Activated CD4-positive, alpha-beta T cell treated with anti-CD3 and anti-CD28 coated beads, Interleukin-10, Interleukin-2, amounts not matched to agents 100 ng/mL and 50 ng/mL, durations not matched to agents 16 hours and 8 hours (primary cell): ENCODE results near the gene PLEK2.
A peak's percentile ranks its signal among the peaks of the same experiment; 100 is the strongest.
"Not testable (repeated sequence)": the region's sequence is repeated elsewhere in the genome, so short reads cannot be mapped to it uniquely, and the experiment has no call there.

Experiments
- DNase-seq: peaks from one replicate; pipeline ENCODE4 v3.0.0-alpha.2; 2020

Gene PLEK2

GRCh38 chr14:67411820-67412421 lies at the start of gene PLEK2:
PLEK2 (minus strand) TSS chr14:67412165; CDS start chr14:67412059, 106 bp downstream.
- DNase-seq = peak; percentile 30

GRCh38 chr14:67461341-67461985 lies 49.5 kb upstream of the PLEK2 start:
- peak; percentile 14 for DNase-seq

DNA sequence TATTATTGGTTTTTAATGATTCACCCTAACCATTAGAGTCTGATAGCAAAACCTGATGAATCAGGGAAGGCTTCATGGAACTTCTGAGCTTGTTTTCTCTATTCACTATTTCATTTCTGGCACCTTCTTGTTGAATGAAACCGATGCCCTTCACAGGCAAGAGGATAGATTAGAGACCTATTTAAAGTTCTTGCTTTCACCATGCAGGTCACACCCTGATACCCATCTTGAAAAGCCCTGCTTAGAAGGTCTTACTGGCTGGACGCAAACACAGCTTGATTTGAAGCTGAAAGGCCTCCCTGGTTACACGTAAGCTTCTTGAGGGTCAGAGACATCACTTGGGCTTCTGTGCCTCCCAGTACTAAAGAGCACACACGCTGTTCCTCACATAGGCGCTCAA lies 47.4 kb upstream of the PLEK2 start:
- DNase-seq = no peak

DNA sequence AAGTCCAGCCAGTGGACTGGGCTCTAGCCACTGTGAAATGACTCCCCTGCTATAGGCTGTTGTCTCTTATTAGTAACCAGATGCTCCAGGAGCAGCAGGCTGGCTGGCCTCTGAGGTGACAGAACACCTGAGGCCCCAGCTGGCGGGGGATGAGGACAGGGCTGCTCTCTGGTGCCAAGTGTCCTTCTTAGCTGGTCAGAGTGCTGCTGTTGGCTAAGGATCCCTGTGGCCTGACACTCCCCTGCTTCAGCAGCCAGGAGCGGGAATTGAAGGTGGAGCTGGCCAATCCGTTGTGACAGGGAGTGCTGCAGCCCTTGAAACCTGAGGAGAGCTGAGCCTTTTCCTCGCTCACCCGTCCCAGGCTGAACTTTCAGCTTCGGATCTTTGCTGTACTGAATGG lies 45.8 kb upstream of the PLEK2 start:
- DNase-seq = no peak

GRCh38 chr14:67456732-67457131 lies 44.8 kb upstream of the PLEK2 start:
- DNase-seq = no peak

GRCh38 chr14:67453575-67454300 lies 41.8 kb upstream of the PLEK2 start:
- DNase-seq = no peak

DNA sequence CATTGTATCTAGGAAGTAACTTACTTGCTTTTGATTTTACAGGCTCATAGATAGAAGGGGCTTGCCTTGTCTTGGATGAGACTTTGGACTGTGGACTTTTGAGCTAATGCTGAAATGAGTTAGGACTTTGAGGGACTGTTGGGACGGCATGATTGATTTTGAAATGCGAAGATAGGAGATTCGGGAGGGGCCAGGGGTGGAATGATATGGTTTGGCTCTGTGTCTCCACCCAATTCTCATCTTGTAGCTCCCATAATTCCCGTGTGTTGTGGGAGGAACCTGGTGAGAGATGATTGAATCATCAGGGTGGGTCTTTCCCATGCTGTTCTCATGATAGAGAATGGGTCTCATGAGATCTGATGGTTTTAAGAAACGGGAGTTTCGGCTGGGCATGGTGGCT lies 39.7 kb upstream of the PLEK2 start:
- not testable (repeated sequence) for DNase-seq

DNA sequence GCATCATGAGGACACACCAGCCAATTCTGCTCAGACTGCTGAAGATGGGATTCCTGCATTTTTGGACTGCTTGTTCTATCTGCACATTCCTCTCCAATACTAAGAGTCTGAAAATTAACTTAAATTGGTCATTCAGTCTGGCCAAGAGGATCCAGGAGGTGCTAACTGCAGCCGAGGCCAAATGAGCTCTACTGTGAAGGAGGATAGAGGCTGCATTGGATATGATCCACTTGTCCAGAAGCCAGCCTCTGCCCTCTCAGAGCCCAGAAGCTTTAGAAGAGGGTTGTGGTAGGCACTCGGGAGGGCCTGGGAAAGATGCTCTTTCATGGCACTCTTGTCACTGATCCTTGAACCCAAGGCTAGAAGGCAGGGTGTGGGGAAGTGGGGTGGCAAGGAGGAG lies 37.1 kb upstream of the PLEK2 start:
- no peak for DNase-seq

DNA sequence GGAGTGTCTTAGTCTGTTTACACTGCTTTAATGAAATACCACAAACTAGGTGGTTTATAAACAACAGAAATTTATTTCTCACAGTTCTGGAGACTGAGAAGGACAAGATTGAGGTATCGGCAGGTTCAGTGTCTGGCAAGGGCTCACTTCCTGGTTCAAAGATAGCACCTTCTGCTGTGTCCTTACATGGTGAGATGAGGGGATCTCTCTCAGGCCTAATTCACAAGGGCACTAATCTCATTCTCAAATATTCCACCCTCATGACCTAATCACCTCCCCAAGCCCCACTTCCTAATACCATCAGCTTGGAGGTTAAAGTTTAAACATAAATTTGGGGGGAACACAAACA lies 35.0 kb upstream of the PLEK2 start:
- no peak for DNase-seq

- DNase-seq = no peak
Measured at GRCh38 chr14:67446371-67447032, 34.5 kb upstream of the PLEK2 start.

DNA sequence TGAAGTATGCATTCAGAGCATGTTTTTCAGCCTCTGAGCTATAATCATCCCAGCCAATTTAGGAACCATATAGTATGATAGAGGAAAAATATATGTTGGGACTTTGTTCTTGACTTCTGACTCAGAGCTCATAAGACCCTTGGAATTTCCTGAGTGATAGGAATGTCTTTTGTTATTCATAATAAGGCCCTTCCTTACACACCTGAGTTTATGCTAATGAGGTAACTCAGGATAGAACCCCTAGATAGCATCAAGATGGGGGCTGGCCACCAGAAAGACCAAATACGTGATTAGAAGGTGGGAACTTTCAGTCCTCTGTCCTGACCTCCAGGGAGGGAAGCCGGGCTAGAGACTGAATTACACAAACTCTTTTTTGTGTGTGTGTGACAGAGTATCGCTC lies 32.4 kb upstream of the PLEK2 start:
- DNase-seq = no peak

DNA sequence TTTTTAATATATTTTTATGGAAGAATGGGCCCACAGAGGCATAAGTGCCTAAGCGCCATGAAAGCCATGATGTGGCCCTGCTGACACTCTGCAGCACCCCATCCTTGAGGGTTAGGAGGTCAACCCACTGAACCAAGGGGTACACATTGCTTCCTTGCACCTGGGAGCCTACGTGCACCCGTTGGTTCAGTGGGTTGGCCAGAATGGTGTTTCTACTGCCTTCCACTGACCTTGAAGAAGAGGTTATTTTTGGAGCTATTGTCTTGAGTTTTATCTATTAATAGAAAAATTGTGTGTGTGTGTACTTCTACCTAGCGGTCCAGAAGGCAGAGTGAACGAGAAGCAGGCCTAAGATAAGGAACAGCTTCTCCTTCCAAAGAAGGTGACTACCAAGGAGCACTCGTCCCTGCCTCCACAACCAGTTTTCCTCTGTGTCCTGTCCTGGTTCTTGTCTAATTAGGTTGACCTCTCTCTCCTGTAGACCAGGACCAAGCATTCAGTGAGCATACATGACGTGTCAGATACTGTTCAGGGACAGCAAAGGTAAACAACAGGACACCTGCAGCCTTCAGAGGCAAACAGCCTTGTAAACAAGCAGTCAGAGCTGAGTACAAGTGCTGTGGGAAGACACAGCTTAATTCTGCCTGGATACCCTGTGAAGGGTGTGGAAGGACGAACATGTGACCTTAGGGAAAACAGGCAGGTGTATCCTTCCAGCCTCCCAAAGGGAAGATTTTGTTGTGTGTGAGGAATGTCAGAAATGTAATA lies 30.4 kb upstream of the PLEK2 start:
- no peak for DNase-seq

DNA sequence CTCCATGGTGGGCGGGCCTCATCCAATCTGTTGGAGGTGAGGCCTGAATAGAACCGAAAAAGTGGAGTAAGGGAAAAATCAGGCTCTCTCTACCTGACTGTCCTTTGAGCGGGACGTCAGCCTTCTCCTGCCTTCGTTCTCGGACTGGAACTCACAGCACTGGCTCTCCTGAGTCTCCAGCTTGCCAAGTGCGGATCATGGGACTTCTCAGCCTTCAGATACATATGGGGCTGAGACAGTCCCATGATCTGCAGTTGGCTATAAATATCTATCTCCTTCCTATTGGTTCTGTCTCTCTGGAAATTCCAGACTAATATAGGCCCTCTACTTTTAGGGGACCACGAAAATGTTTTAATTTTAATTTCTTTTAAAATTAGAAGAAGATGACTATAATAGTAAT lies 29.7 kb upstream of the PLEK2 start:
- no peak for DNase-seq

- DNase-seq = no peak
Measured at GRCh38 chr14:67441256-67441655, 29.3 kb upstream of the PLEK2 start.

GRCh38 chr14:67440513-67440912 lies 28.5 kb upstream of the PLEK2 start:
- no peak for DNase-seq

DNA sequence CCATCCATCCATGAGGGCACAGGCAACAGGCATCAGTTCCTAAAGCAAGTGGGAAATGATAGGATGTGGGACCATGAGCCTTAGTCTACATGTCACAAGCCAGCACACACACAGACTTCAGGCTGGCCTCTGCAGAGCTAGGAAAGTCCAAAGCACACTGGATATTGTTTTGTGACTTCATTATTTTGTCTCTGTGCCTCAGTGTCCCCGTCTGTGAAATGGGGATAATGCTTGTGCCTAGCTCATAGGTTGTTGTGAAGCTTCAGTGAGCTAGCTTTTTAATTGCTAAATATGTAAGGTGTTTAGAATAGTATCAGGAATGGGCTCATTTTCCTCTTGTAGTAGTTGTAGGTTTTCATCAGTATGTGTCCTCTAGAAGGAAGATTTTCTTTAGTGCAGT lies 27.0 kb upstream of the PLEK2 start:
- DNase-seq = no peak

GRCh38 chr14:67436006-67436866 lies 24.3 kb upstream of the PLEK2 start:
- DNase-seq = no peak

- no peak for DNase-seq
Measured at GRCh38 chr14:67435603-67436002, 23.6 kb upstream of the PLEK2 start.

- DNase-seq = no peak
Measured at GRCh38 chr14:67432050-67432564, 20.1 kb upstream of the PLEK2 start.

- no peak for DNase-seq
Measured at GRCh38 chr14:67429510-67430205, 17.7 kb upstream of the PLEK2 start.

DNA sequence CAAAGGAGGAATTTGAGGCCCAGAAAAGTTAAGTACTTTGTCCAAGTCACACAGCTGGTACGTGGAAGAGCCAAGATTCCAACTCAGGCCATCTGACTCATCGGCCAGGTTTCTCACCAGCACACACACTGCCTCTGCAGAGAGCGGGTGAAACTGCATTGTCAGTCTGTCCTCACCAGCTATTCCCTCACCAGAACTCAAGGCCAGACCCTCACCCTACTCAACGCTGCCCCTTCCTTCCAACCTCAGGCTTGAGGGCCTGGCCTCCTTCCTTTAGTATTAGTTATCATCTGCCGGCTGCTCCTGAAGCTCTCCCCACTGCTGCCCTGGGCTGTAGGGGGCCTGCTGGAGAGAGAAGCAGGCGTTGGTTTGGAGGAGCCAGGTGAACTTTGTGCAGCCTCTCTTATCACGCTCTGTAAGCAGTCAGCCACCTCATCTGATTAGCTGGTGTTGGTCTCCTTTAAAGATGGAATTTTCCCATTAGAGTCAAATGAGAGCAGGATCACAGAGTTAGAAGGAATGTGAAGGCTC lies 16.6 kb upstream of the PLEK2 start:
- DNase-seq = no peak
